PFSK-1 (cell line): ENCODE measurements around the gene ECSCR.

ENCODE experiments used
- POLR2AphosphoS5 ChIP-seq: IDR thresholded peaks from 2 replicates; pipeline ENCODE4 v1.6.1; 2012; ENCODE audit warnings: low read depth, mild to moderate bottlenecking, control low read depth, low read length, moderate library complexity
- TAF1 ChIP-seq: IDR thresholded peaks from 2 replicates; pipeline ENCODE4 v1.6.1; 2012; ENCODE audit warnings: low read length, control low read depth, borderline replicate concordance; ENCODE audit not compliant: insufficient read depth

- TF ChIP-seq TAF1 (no peak), POLR2AphosphoS5 (no peak)
Measured at GRCh38 chr5:139410993-139411828, 51.3 kb downstream of the ECSCR start.
